ENCODE measurements around the gene RAPGEF2.

- no peak for TF ChIP-seq POU6F1 (CRISPR knock-in tag; IDR thresholded peaks at IDR 0.05; ENCODE audit: borderline replicate concordance, low read depth)
- TF ChIP-seq TOX (CRISPR knock-in tag; IDR thresholded peaks at IDR 0.05; ENCODE audit: borderline replicate concordance) = no peak
- no peak for TF ChIP-seq BACH2 (CRISPR knock-in tag; IDR thresholded peaks at IDR 0.05; ENCODE audit: borderline replicate concordance)
- TF ChIP-seq CSDC2 (CRISPR knock-in tag; IDR thresholded peaks at IDR 0.05) = no peak
- TF ChIP-seq PATZ1 (CRISPR knock-in tag; IDR thresholded peaks at IDR 0.05; ENCODE audit: borderline replicate concordance) = no peak
- TF ChIP-seq SNAI2 (CRISPR knock-in tag; IDR thresholded peaks at IDR 0.05) = no peak
- no peak for TF ChIP-seq ZNF70 (CRISPR knock-in tag; IDR thresholded peaks at IDR 0.05)
- TF ChIP-seq ARNTL (CRISPR knock-in tag; IDR thresholded peaks at IDR 0.05; ENCODE audit: borderline replicate concordance, low read depth) = no peak
- no peak for TF ChIP-seq OSR1 (CRISPR knock-in tag; IDR thresholded peaks at IDR 0.05)
- no peak for TF ChIP-seq ZFP30 (CRISPR knock-in tag; IDR thresholded peaks at IDR 0.05)
- no peak for TF ChIP-seq ZC3H10 (CRISPR knock-in tag; IDR thresholded peaks at IDR 0.05)
- no peak for TF ChIP-seq CSRNP3 (CRISPR knock-in tag; IDR thresholded peaks at IDR 0.05)
- TF ChIP-seq ZFP3 (CRISPR knock-in tag; IDR thresholded peaks at IDR 0.05) = no peak
- TF ChIP-seq ISL1 (CRISPR knock-in tag; IDR thresholded peaks at IDR 0.05) = no peak
Observed at GRCh38 chr4:159199826-159200225, 96.9 kb downstream of the RAPGEF2 start.
